Mesenchymal stem cell (in vitro differentiated cells and primary cell): ENCODE results near the gene POU2F3.

ENCODE experiments used
- DNase-seq: peaks from one replicate; pipeline ENCODE4 v3.0.0-alpha.2; 2013
- H2AFZ ChIP-seq: one replicate; pipeline ENCODE4 v1.6.1; 2013; ENCODE audit warnings: low read depth, mild to moderate bottlenecking, control low read depth, inconsistent platforms, low read length, moderate library complexity
- H2AK5ac ChIP-seq: 2 replicates; pipeline ENCODE4 v1.6.1; 2013; ENCODE audit warnings: low read length, moderate library complexity, mild to moderate bottlenecking, inconsistent platforms; ENCODE audit not compliant: severe bottlenecking
- H2BK120ac ChIP-seq: one replicate; pipeline ENCODE4 v1.6.1; 2013; ENCODE audit warnings: low read depth, mild to moderate bottlenecking, inconsistent platforms, low read length, moderate library complexity
- H2BK12ac ChIP-seq, 2 experiments: one replicate each; pipeline ENCODE4 v1.6.1; 2013; ENCODE audit warnings: inconsistent platforms in 2 of 2, low read length in 2 of 2, mild to moderate bottlenecking in 2 of 2, moderate library complexity in 2 of 2, control low read depth in 1 of 2
- H2BK15ac ChIP-seq: one replicate; pipeline ENCODE4 v1.6.1; 2013; ENCODE audit warnings: mild to moderate bottlenecking, low read depth, inconsistent platforms; ENCODE audit not compliant: poor library complexity, severe bottlenecking
- H2BK5ac ChIP-seq: 2 replicates; pipeline ENCODE4 v1.6.1; 2013; ENCODE audit warnings: low read depth, mild to moderate bottlenecking, low read length, control low read depth, inconsistent platforms; ENCODE audit not compliant: poor library complexity, severe bottlenecking
- H3K14ac ChIP-seq, 2 experiments: one replicate each; pipeline ENCODE4 v1.6.1; 2013; ENCODE audit warnings: inconsistent platforms in 2 of 2, low read length in 2 of 2, control low read depth in 1 of 2, mild to moderate bottlenecking in 1 of 2, moderate library complexity in 1 of 2
- H3K18ac ChIP-seq, 2 experiments: one replicate each; pipeline ENCODE4 v1.6.1; 2013; ENCODE audit warnings: inconsistent platforms in 2 of 2, low read length in 2 of 2, control low read depth in 1 of 2, low read depth in 1 of 2, mild to moderate bottlenecking in 1 of 2
- H3K23ac ChIP-seq, 2 experiments: one replicate each; pipeline ENCODE4 v1.6.1; 2013; ENCODE audit warnings: inconsistent platforms in 2 of 2, low read length in 2 of 2, mild to moderate bottlenecking in 2 of 2, moderate library complexity in 2 of 2, control low read depth in 1 of 2
- H3K27ac ChIP-seq: 2 replicates; pipeline ENCODE4 v1.5.1; 2013; ENCODE audit warnings: mild to moderate bottlenecking, moderate library complexity, low read length, control low read depth, inconsistent platforms; ENCODE audit not compliant: poor library complexity, severe bottlenecking
- H3K27me3 ChIP-seq, 2 experiments: 2 replicates each; pipeline versions ENCODE4 v1.6.1 to v1.7.0; 2013; ENCODE audit warnings: low read length in 2 of 2, mild to moderate bottlenecking in 2 of 2, moderate library complexity in 2 of 2, control low read depth in 1 of 2, inconsistent platforms in 1 of 2; ENCODE audit not compliant: control insufficient read depth in 1 of 2, insufficient read depth in 1 of 2
- H3K36me3 ChIP-seq, 2 experiments: 2 replicates each; pipeline versions ENCODE4 v1.6.1 to v1.7.0; 2013; ENCODE audit warnings: low read length in 2 of 2, control low read depth in 1 of 2, inconsistent platforms in 1 of 2, low read depth in 1 of 2, mild to moderate bottlenecking in 1 of 2; ENCODE audit not compliant: insufficient read depth in 2 of 2, control insufficient read depth in 1 of 2
- H3K4ac ChIP-seq, 2 experiments: one replicate each; pipeline ENCODE4 v1.6.1; 2013; ENCODE audit warnings: inconsistent platforms in 2 of 2, low read length in 2 of 2, mild to moderate bottlenecking in 2 of 2, moderate library complexity in 2 of 2, control low read depth in 1 of 2, low read depth in 1 of 2
- H3K4me1 ChIP-seq: 2 replicates; pipeline ENCODE4 v1.6.1; 2013; ENCODE audit warnings: low read depth, low read length, control low read depth; ENCODE audit not compliant: control insufficient read depth, insufficient read depth
- H3K4me2 ChIP-seq: 2 replicates; pipeline ENCODE4 v1.6.1; 2013; ENCODE audit warnings: low read length, mild to moderate bottlenecking, inconsistent platforms; ENCODE audit not compliant: poor library complexity, severe bottlenecking
- H3K4me3 ChIP-seq, 2 experiments: 2 replicates each; pipeline versions ENCODE4 v1.5.1 to v1.7.0; 2013; ENCODE audit warnings: low read length in 2 of 2, mild to moderate bottlenecking in 2 of 2, control low read depth in 1 of 2, low read depth in 1 of 2; ENCODE audit not compliant: insufficient read depth in 1 of 2
- H3K79me1 ChIP-seq: replicated peaks from 2 replicates; pipeline ENCODE4 v1.6.1; 2013; ENCODE audit warnings: mild to moderate bottlenecking, control low read depth, low read length, inconsistent platforms; ENCODE audit not compliant: poor library complexity, severe bottlenecking
- H3K9ac ChIP-seq: 2 replicates; pipeline ENCODE4 v1.7.0; 2013; ENCODE audit warnings: mild to moderate bottlenecking, low read length, moderate library complexity
- H3K9me3 ChIP-seq: 2 replicates; pipeline ENCODE4 v1.7.0; 2013; ENCODE audit warnings: mild to moderate bottlenecking, low read length; ENCODE audit not compliant: control insufficient read depth
- H4K8ac ChIP-seq: one replicate; pipeline ENCODE4 v1.6.1; 2013; ENCODE audit warnings: inconsistent platforms, mild to moderate bottlenecking, low read length, moderate library complexity
- H4K91ac ChIP-seq: one replicate; pipeline ENCODE4 v1.6.1; 2013; ENCODE audit warnings: mild to moderate bottlenecking, low read length, inconsistent platforms
- WGBS: methylation state at CpG from one replicate; pipeline ENCODE4 v1.1.7; 2013; ENCODE audit warnings: mixed read lengths; 5-methylcytosine and 5-hydroxymethylcytosine counted together

Gene POU2F3

GRCh38 chr11:120243221-120243620 lies 3.3 kb downstream of the POU2F3 start:
- Histone ChIP-seq H3K36me3 (no peaks in the 10 kb centered on the region), H2AFZ (no peak overlapping the region), H2BK5ac (no peak overlapping the region), H3K14ac (no peak overlapping the region), H3K9ac (no peak overlapping the region), H3K79me1 (no peaks in the 10 kb centered on the region), H2BK15ac (no peak overlapping the region), H3K27ac (no peak overlapping the region), H3K4ac (no peak overlapping the region), H4K8ac (no peak overlapping the region), H3K4me2 (no peak overlapping the region), H2BK12ac (no peak overlapping the region), H3K4me1 (no peaks in the 10 kb centered on the region), H2BK120ac (no peak overlapping the region), H2AK5ac (no peak overlapping the region), H3K18ac (no peak overlapping the region), H3K27me3 (peaks cover 47 to 91% of the 10 kb centered on the region in 2 experiments), H4K91ac (no peak overlapping the region), H3K4me3 (no peak overlapping the region), H3K9me3 (no peaks in the 10 kb centered on the region), H3K23ac (no peak overlapping the region)
- 74% methylated on average over 4 of the region's 4 CpGs for WGBS
- no peak for DNase-seq

GRCh38 chr11:120244476-120245365 lies 4.8 kb downstream of the POU2F3 start:
- no peak overlapping the region for H3K9ac ChIP-seq
- H3K23ac ChIP-seq: peak overlapping the region in 1 of 2 experiments; percentile 27
- no peak overlapping the region for H2AK5ac ChIP-seq
- H3K4me2 ChIP-seq: no peak overlapping the region
- no peak overlapping the region for H4K91ac ChIP-seq
- no peak overlapping the region for H3K4ac ChIP-seq
- no peak overlapping the region for H2BK120ac ChIP-seq
- WGBS: 71% methylated on average over 13 of the region's 13 CpGs
- peaks cover 4% of the 10 kb centered on the region for H3K4me1 ChIP-seq
- H3K27ac ChIP-seq: no peak overlapping the region
- no peaks in the 10 kb centered on the region for H3K9me3 ChIP-seq
- no peak for DNase-seq
- no peaks in the 10 kb centered on the region for H3K36me3 ChIP-seq
- H2BK15ac ChIP-seq: no peak overlapping the region
- H3K79me1 ChIP-seq: no peaks in the 10 kb centered on the region
- H4K8ac ChIP-seq: no peak overlapping the region
- H3K14ac ChIP-seq: no peak overlapping the region
- peaks cover 35 to 84% of the 10 kb centered on the region in 2 experiments for H3K27me3 ChIP-seq
- no peak overlapping the region for H3K18ac ChIP-seq
- H2BK12ac ChIP-seq: no peak overlapping the region
- no peak overlapping the region for H2BK5ac ChIP-seq
- H2AFZ ChIP-seq: no peak overlapping the region
- H3K4me3 ChIP-seq: no peak overlapping the region

- Histone ChIP-seq H4K91ac (no peak overlapping the region), H2AK5ac (no peak overlapping the region), H3K9ac (no peak overlapping the region), H2BK15ac (no peak overlapping the region), H3K4me2 (no peak overlapping the region), H3K23ac (no peak overlapping the region), H3K27me3 (peaks cover 32 to 87% of the 10 kb centered on the region in 2 experiments), H2BK12ac (no peak overlapping the region), H3K14ac (no peak overlapping the region), H3K4me3 (no peak overlapping the region), H3K4ac (no peak overlapping the region), H4K8ac (no peak overlapping the region), H2BK5ac (no peak overlapping the region), H3K4me1 (peaks cover 4% of the 10 kb centered on the region), H2AFZ (no peak overlapping the region), H3K18ac (no peak overlapping the region), H3K27ac (no peak overlapping the region), H2BK120ac (no peak overlapping the region), H3K36me3 (no peaks in the 10 kb centered on the region), H3K9me3 (no peaks in the 10 kb centered on the region), H3K79me1 (no peaks in the 10 kb centered on the region)
- DNase-seq: no peak
- WGBS: 84% methylated on average over 1 of the region's 1 CpG
Observed at GRCh38 chr11:120245434-120245833, 5.5 kb downstream of the POU2F3 start.

GRCh38 chr11:120248551-120249278 lies 8.8 kb downstream of the POU2F3 start:
- 53% methylated on average over 8 of the region's 9 CpGs for WGBS
- DNase-seq: peak; percentile 58

More at GRCh38 chr11:120248551-120249278, 8.8 kb downstream of the POU2F3 start:
- H3K9ac ChIP-seq: no peak overlapping the region
- no peak overlapping the region for H2BK15ac ChIP-seq
- H2AFZ ChIP-seq: no peak overlapping the region
- peaks cover 18 to 62% of the 10 kb centered on the region in 2 experiments for H3K27me3 ChIP-seq
- no peak overlapping the region for H3K4me2 ChIP-seq
- no peak overlapping the region for H3K4me3 ChIP-seq
- H4K91ac ChIP-seq: no peak overlapping the region
- H2BK5ac ChIP-seq: no peak overlapping the region
- no peak overlapping the region for H3K27ac ChIP-seq
- no peak overlapping the region for H2BK120ac ChIP-seq
- H3K4ac ChIP-seq: no peak overlapping the region
- no peak overlapping the region for H4K8ac ChIP-seq
- H3K4me1 ChIP-seq: peaks cover 4% of the 10 kb centered on the region
- no peak overlapping the region for H3K23ac ChIP-seq
- no peak overlapping the region for H2BK12ac ChIP-seq
- H2AK5ac ChIP-seq: no peak overlapping the region
- no peak overlapping the region for H3K14ac ChIP-seq
- H3K18ac ChIP-seq: no peak overlapping the region
- H3K36me3 ChIP-seq: no peaks in the 10 kb centered on the region
- no peaks in the 10 kb centered on the region for H3K79me1 ChIP-seq
- H3K9me3 ChIP-seq: no peaks in the 10 kb centered on the region
